HCT116 (cell line): ENCODE results near the gene SP9.

Source experiments
- CTCF ChIP-seq, 3 experiments: fragments of 200-600 bp in 1 of 3; sonication (generic) in 1 of 3; IDR thresholded peaks in 2 of 3; conservative IDR thresholded peaks in 1 of 3; 2 replicates each; pipeline ENCODE4 v1.5.1; 2012 to 2017; ENCODE audit warnings: low read depth in 2 of 3, low read length in 2 of 3, antibody characterized with exemption in 1 of 3, borderline replicate concordance in 1 of 3, control low read depth in 1 of 3, mild to moderate bottlenecking in 1 of 3, mixed read lengths in 1 of 3, mixed run types in 1 of 3, moderate library complexity in 1 of 3; ENCODE audit not compliant: insufficient read depth in 1 of 3
- FOSL1 ChIP-seq: IDR thresholded peaks from 2 replicates; pipeline ENCODE4 v1.6.1; 2012; ENCODE audit warnings: low read depth
- JUND ChIP-seq: IDR thresholded peaks from 2 replicates; pipeline ENCODE4 v1.6.1; 2012
- POLR2A ChIP-seq: IDR thresholded peaks from 2 replicates; pipeline ENCODE4 v1.7.0; 2011; ENCODE audit warnings: borderline replicate concordance; ENCODE audit not compliant: insufficient read depth, insufficient read length; ENCODE audit errors: extremely low read depth
- TCF7L2 ChIP-seq: IDR thresholded peaks from 2 replicates; pipeline ENCODE4 v1.7.0; 2011; ENCODE audit warnings: borderline replicate concordance, inconsistent platforms; ENCODE audit not compliant: insufficient read depth, insufficient read length; ENCODE audit errors: extremely low read depth
- TF ChIP-seq, protein P1 (sequence below): IDR thresholded peaks from 2 replicates; pipeline ENCODE4 v1.6.1; 2011; ENCODE audit warnings: mild to moderate bottlenecking, low read length, moderate library complexity; ENCODE audit not compliant: insufficient replicate concordance; ENCODE audit errors: extremely low read depth
- TF ChIP-seq, protein P2 (sequence below): IDR thresholded peaks from 2 replicates; pipeline ENCODE4 v1.6.1; 2012

DNA sequence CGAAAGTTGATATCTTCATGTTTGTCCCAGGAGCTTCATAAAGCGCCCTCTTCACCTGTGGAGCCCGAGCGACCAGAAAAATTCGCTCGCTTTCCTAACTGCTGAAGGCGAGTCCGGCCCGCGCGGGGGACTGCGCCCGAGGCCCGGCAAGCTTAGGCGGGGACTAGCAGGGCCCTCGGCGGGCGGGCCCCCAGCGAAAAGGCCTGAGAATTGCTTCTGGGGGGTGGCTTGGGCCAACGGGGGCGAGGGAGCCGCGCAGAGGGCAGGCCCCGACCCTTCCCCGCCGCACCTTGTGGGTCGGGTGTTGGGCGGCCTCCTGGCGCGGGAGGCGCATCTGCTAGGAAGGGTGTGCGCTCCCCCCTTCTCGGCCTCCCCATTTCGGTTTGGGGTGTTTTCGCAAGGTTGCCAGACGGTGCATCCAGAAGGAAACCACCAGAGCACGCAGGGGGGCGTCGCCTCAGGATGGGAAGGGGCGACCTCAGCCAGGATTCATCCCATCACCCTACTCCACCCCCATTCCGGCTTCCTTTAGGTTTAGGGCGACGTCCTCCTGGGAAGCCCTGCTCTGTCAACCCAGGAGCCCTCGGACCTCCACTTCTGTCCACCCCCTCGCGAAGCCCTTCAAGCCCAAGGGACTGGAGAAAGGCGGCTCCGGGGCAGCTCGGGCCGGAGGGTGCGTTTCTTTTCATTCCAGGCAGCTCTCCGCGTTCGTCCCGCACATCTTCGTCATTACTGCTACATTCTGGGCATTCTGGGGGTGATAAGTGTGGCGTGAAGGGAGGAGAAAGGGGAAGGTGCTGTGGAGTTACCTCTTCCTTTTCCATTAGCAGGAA lies 9.1 kb downstream of the SP9 start:
- TF ChIP-seq, protein P1, sequence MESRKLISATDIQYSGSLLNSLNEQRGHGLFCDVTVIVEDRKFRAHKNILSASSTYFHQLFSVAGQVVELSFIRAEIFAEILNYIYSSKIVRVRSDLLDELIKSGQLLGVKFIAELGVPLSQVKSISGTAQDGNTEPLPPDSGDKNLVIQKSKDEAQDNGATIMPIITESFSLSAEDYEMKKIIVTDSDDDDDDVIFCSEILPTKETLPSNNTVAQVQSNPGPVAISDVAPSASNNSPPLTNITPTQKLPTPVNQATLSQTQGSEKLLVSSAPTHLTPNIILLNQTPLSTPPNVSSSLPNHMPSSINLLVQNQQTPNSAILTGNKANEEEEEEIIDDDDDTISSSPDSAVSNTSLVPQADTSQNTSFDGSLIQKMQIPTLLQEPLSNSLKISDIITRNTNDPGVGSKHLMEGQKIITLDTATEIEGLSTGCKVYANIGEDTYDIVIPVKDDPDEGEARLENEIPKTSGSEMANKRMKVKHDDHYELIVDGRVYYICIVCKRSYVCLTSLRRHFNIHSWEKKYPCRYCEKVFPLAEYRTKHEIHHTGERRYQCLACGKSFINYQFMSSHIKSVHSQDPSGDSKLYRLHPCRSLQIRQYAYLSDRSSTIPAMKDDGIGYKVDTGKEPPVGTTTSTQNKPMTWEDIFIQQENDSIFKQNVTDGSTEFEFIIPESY = no peak
- no peak for TF ChIP-seq CTCF (IDR thresholded peaks at IDR 0.05 in 2 of 3, conservative IDR thresholded peaks at IDR 0.05 in 1 of 3; ENCODE audit: borderline replicate concordance in 1 of 3, insufficient read depth in 1 of 3, low read depth in 2 of 3, low read length in 2 of 3)
- no peak for TF ChIP-seq JUND
- no peak for TF ChIP-seq POLR2A
- TF ChIP-seq FOSL1 = no peak
- TF ChIP-seq, protein P2, sequence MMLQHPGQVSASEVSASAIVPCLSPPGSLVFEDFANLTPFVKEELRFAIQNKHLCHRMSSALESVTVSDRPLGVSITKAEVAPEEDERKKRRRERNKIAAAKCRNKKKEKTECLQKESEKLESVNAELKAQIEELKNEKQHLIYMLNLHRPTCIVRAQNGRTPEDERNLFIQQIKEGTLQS = no peak
- no peak for TF ChIP-seq TCF7L2
